OCI-LY7 (cell line): ENCODE results near the gene P3H1.

Experiments used
- CTCF ChIP-seq: fragments of 200-600 bp; sonication (generic); conservative IDR thresholded peaks from 2 replicates; pipeline ENCODE4 v1.5.1; 2014; ENCODE audit warnings: mild to moderate bottlenecking, antibody characterized with exemption, low read length, moderate library complexity, mixed read lengths
- EZH2phosphoT487 ChIP-seq: fragments of 200-600 bp; sonication (generic); IDR thresholded peaks from 2 replicates; pipeline ENCODE4 v1.6.1; 2018; ENCODE audit warnings: low read depth, borderline replicate concordance, mild to moderate bottlenecking, mixed run types, antibody characterized with exemption, low read length, moderate library complexity, mixed read lengths

- TF ChIP-seq EZH2phosphoT487 (no peak), CTCF (no peak)
These were observed 34.6 kb downstream of the P3H1 start for GRCh38 chr1:42732126-42732680.
